Trophoblast cell (in vitro differentiated cells and primary cell): ENCODE measurements around the gene RNF6.

Source experiments
- DNase-seq, 2 donors: peaks; one replicate each; pipeline ENCODE4 v3.0.0-alpha.2; 2016
- H2AFZ ChIP-seq: 2 replicates; pipeline ENCODE4 v1.6.1; 2013; ENCODE audit warnings: low read length, moderate library complexity, mild to moderate bottlenecking; ENCODE audit not compliant: insufficient read depth, poor library complexity
- H2AK5ac ChIP-seq: 2 replicates; pipeline ENCODE4 v1.6.1; 2013; ENCODE audit warnings: mild to moderate bottlenecking, low read length
- H2BK120ac ChIP-seq: 2 replicates; pipeline ENCODE4 v1.6.1; 2013; ENCODE audit warnings: low read length, mild to moderate bottlenecking, moderate library complexity; ENCODE audit not compliant: insufficient read depth, poor library complexity
- H2BK12ac ChIP-seq: 2 replicates; pipeline ENCODE4 v1.6.1; 2013; ENCODE audit warnings: mild to moderate bottlenecking, low read length, moderate library complexity
- H2BK5ac ChIP-seq: 2 replicates; pipeline ENCODE4 v1.6.1; 2013; ENCODE audit warnings: low read length, low read depth, moderate library complexity, mild to moderate bottlenecking; ENCODE audit not compliant: poor library complexity
- H3K14ac ChIP-seq: 2 replicates; pipeline ENCODE4 v1.6.1; 2013; ENCODE audit warnings: mild to moderate bottlenecking, low read length
- H3K18ac ChIP-seq: 2 replicates; pipeline ENCODE4 v1.6.1; 2013; ENCODE audit warnings: mild to moderate bottlenecking, low read length
- H3K23ac ChIP-seq: 2 replicates; pipeline ENCODE4 v1.6.1; 2013; ENCODE audit warnings: low read length
- H3K27ac ChIP-seq: 2 replicates; pipeline ENCODE4 v1.5.1; 2013; ENCODE audit warnings: low read depth, mild to moderate bottlenecking, inconsistent platforms, low read length, moderate library complexity
- H3K27me3 ChIP-seq: 2 replicates; pipeline ENCODE4 v1.6.1; 2013; ENCODE audit warnings: inconsistent platforms, mild to moderate bottlenecking, low read length, moderate library complexity; ENCODE audit not compliant: insufficient read depth
- H3K36me3 ChIP-seq, 2 experiments: 1 replicate in 1 of 2; 2 replicates in 1 of 2; pipeline ENCODE4 v1.6.1; 2013; ENCODE audit warnings: low read length in 2 of 2, mild to moderate bottlenecking in 2 of 2, moderate library complexity in 1 of 2; ENCODE audit not compliant: insufficient read depth in 2 of 2, control insufficient read depth in 1 of 2
- H3K4ac ChIP-seq: 2 replicates; pipeline ENCODE4 v1.6.1; 2013; ENCODE audit warnings: low read depth, mild to moderate bottlenecking, low read length, moderate library complexity
- H3K4me1 ChIP-seq, 2 experiments: 1 replicate in 1 of 2; 2 replicates in 1 of 2; pipeline ENCODE4 v1.6.1; 2013; ENCODE audit warnings: low read length in 2 of 2, mild to moderate bottlenecking in 2 of 2, moderate library complexity in 1 of 2; ENCODE audit not compliant: insufficient read depth in 2 of 2, control insufficient read depth in 1 of 2
- H3K4me2 ChIP-seq: 2 replicates; pipeline ENCODE4 v1.6.1; 2013; ENCODE audit warnings: inconsistent platforms, mild to moderate bottlenecking, low read length, moderate library complexity
- H3K4me3 ChIP-seq: 2 replicates; pipeline ENCODE4 v1.5.1; 2013; ENCODE audit warnings: mild to moderate bottlenecking, low read depth, low read length, inconsistent platforms
- H3K79me1 ChIP-seq: one replicate; pipeline ENCODE4 v1.6.1; 2013; ENCODE audit warnings: low read length
- H3K79me2 ChIP-seq: 2 replicates; pipeline ENCODE4 v1.6.1; 2013; ENCODE audit warnings: low read length, mild to moderate bottlenecking; ENCODE audit not compliant: control insufficient read depth, insufficient read depth, poor library complexity
- H3K9ac ChIP-seq: 2 replicates; pipeline ENCODE4 v1.6.1; 2013; ENCODE audit warnings: mild to moderate bottlenecking, low read length
- H3K9me3 ChIP-seq: 2 replicates; pipeline ENCODE4 v1.6.1; 2013; ENCODE audit warnings: low read depth, mild to moderate bottlenecking, control low read depth, inconsistent platforms, low read length; ENCODE audit not compliant: insufficient read depth
- H4K12ac ChIP-seq: 2 replicates; pipeline ENCODE4 v1.6.1; 2013; ENCODE audit warnings: low read depth, mild to moderate bottlenecking, low read length, moderate library complexity
- H4K8ac ChIP-seq: 2 replicates; pipeline ENCODE4 v1.6.1; 2013; ENCODE audit warnings: low read depth, mild to moderate bottlenecking, low read length, moderate library complexity
- H4K91ac ChIP-seq: one replicate; pipeline ENCODE4 v1.6.1; 2013; ENCODE audit warnings: low read depth, mild to moderate bottlenecking, low read length, moderate library complexity
- WGBS: extraction: QIAGEN DNeasy Blood & Tissue Kit; methylation state at CpG from one replicate; pipeline ENCODE4 v1.1.7; 2013; ENCODE audit warnings: missing lambda C conversion rate; ENCODE audit not compliant: insufficient read length, insufficient coverage; ENCODE audit errors: extremely low coverage; 5-methylcytosine and 5-hydroxymethylcytosine counted together

Gene RNF6

DNA sequence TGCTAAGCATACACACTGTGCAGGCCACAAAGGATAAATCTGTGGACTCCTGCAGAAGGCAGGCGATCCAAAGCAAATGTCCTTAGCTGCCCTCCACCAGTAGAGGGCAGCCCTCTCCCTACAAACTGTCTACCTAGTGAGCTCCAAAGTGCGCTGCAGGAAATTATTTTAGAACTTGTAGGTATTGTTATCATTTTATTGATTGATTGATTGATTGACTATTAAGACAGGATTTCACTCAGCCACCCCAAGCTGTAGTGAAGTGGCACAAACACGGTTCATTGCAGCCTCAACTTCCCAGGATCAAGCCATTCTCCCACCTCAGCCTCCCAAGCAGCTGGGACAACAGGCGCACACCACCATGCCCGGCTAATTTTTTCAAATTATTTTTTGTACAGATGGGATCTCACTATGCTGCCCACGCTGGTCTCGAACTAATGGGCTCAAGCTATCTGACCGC is 37.3 kb downstream of the RNF6 start:
- no peak overlapping the region for H3K27ac ChIP-seq
- peaks cover 3% of the 10 kb centered on the region for H3K79me2 ChIP-seq
- H2BK5ac ChIP-seq, result no peak overlapping the region
- peaks cover 0 to 6% of the 10 kb centered on the region in 2 experiments for H3K4me1 ChIP-seq
- peaks cover 2% of the 10 kb centered on the region for H3K79me1 ChIP-seq
- H3K14ac ChIP-seq, result no peak overlapping the region
- no peaks in the 10 kb centered on the region for H3K36me3 ChIP-seq
- H4K91ac ChIP-seq, result no peak overlapping the region
- H4K8ac ChIP-seq, result no peak overlapping the region
- H4K12ac ChIP-seq, result no peak overlapping the region
- no peak overlapping the region for H3K23ac ChIP-seq
- H3K4me2 ChIP-seq, result no peak overlapping the region
- no peaks in the 10 kb centered on the region for H3K27me3 ChIP-seq
- no peak overlapping the region for H3K4me3 ChIP-seq
- no peak overlapping the region for H3K9ac ChIP-seq
- WGBS, result no CpG with 5 or more reads among the region's 8 CpGs
- no peak overlapping the region for H3K4ac ChIP-seq
- H2BK12ac ChIP-seq, result no peak overlapping the region
- H2AK5ac ChIP-seq, result no peak overlapping the region
- no peaks in the 10 kb centered on the region for H3K9me3 ChIP-seq
- no peak overlapping the region for H2AFZ ChIP-seq
- no peak overlapping the region for H3K18ac ChIP-seq
- H2BK120ac ChIP-seq, result no peak overlapping the region
- DNase-seq, result peak; percentile 50 to 92

DNA sequence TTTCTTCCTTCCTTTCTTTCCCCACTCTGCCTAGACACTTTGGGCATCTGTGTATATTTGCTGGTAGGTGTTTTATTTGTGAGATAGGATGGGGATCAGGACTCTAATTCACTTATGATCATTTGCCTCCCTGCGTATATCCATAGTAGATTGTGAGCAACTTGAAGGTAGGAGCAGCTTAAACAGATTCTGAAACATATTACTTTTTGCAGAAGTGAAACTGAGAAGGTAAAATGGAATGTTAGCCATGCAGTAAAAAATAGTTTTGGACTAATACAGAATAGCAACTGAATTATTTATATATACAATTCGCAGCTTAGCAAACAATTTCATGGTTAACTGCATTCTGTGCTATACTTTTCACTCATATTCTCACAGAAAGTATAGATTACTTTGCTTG is 38.7 kb downstream of the RNF6 start:
- Histone ChIP-seq H4K8ac (no peak overlapping the region), H4K91ac (no peak overlapping the region), H2BK120ac (no peak overlapping the region), H3K9ac (no peak overlapping the region), H2AFZ (no peak overlapping the region), H2BK12ac (no peak overlapping the region), H3K9me3 (no peaks in the 10 kb centered on the region), H3K23ac (no peak overlapping the region), H3K27me3 (no peaks in the 10 kb centered on the region), H3K18ac (no peak overlapping the region), H2BK5ac (no peak overlapping the region), H3K4me1 (peaks cover 0 to 11% of the 10 kb centered on the region in 2 experiments), H3K36me3 (no peaks in the 10 kb centered on the region), H2AK5ac (no peak overlapping the region), H3K4ac (no peak overlapping the region), H4K12ac (no peak overlapping the region), H3K14ac (no peak overlapping the region), H3K4me3 (no peak overlapping the region), H3K79me1 (peaks cover 2% of the 10 kb centered on the region), H3K79me2 (peaks cover 3% of the 10 kb centered on the region), H3K27ac (no peak overlapping the region), H3K4me2 (no peak overlapping the region)
- DNase-seq, result no peak
- WGBS, result no CpG with 5 or more reads among the region's 2 CpGs

GRCh38 chr13:26179344-26179743 is 42.8 kb downstream of the RNF6 start:
- WGBS, result no CpG with 5 or more reads among the region's 2 CpGs
- no peak overlapping the region for H3K4me2 ChIP-seq
- H4K8ac ChIP-seq, result no peak overlapping the region
- H3K23ac ChIP-seq, result no peak overlapping the region
- no peak overlapping the region for H2BK120ac ChIP-seq
- H4K12ac ChIP-seq, result no peak overlapping the region
- no peak overlapping the region for H3K4ac ChIP-seq
- H3K36me3 ChIP-seq, result no peaks in the 10 kb centered on the region
- no peaks in the 10 kb centered on the region for H3K9me3 ChIP-seq
- no peak overlapping the region for H2BK12ac ChIP-seq
- H2BK5ac ChIP-seq, result no peak overlapping the region
- peaks cover 0 to 4% of the 10 kb centered on the region in 2 experiments for H3K4me1 ChIP-seq
- H3K27me3 ChIP-seq, result no peaks in the 10 kb centered on the region
- no peak for DNase-seq
- no peak overlapping the region for H3K14ac ChIP-seq
- no peak overlapping the region for H4K91ac ChIP-seq
- no peaks in the 10 kb centered on the region for H3K79me1 ChIP-seq
- no peak overlapping the region for H3K9ac ChIP-seq
- H3K18ac ChIP-seq, result no peak overlapping the region
- no peak overlapping the region for H3K4me3 ChIP-seq
- H2AK5ac ChIP-seq, result no peak overlapping the region
- H3K27ac ChIP-seq, result no peak overlapping the region
- no peak overlapping the region for H2AFZ ChIP-seq
- H3K79me2 ChIP-seq, result no peaks in the 10 kb centered on the region

DNA sequence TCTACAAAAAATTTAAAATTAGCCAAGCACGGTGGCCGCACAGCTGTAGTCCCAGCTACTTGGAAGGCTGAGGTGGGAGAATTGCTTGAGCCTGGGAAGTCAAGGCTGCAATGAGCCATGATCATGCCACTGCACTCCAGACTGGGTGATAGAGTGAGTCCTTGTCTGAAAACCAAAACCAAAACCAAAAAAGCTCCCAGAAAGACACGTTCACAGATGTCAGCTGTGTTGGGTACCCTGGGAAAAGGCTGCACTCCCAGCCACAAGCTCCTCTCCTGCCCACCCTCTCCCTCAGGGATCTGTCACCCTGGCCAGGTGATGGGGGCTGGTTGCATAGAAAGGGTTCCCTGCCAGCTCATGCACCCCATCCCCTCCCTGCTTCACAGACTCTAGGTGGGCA is 53.3 kb downstream of the RNF6 start:
- H2BK5ac ChIP-seq, result no peak overlapping the region
- no peak overlapping the region for H2AFZ ChIP-seq
- no peak overlapping the region for H3K4me3 ChIP-seq
- H2BK120ac ChIP-seq, result no peak overlapping the region
- H3K4ac ChIP-seq, result no peak overlapping the region
- no peak overlapping the region for H3K14ac ChIP-seq
- no peak overlapping the region for H4K91ac ChIP-seq
- no peak overlapping the region for H2AK5ac ChIP-seq
- H3K23ac ChIP-seq, result no peak overlapping the region
- peaks cover 2% of the 10 kb centered on the region for H3K9me3 ChIP-seq
- H3K79me2 ChIP-seq, result no peaks in the 10 kb centered on the region
- H3K4me1 ChIP-seq, result peaks cover 3 to 7% of the 10 kb centered on the region in 2 experiments
- DNase-seq, result no peak
- no peak overlapping the region for H4K12ac ChIP-seq
- no peaks in the 10 kb centered on the region for H3K27me3 ChIP-seq
- H3K4me2 ChIP-seq, result no peak overlapping the region
- no peak overlapping the region for H4K8ac ChIP-seq
- no peak overlapping the region for H3K18ac ChIP-seq
- H3K27ac ChIP-seq, result no peak overlapping the region
- WGBS, result no CpG with 5 or more reads among the region's 3 CpGs
- H3K9ac ChIP-seq, result no peak overlapping the region
- H3K36me3 ChIP-seq, result no peaks in the 10 kb centered on the region
- no peaks in the 10 kb centered on the region for H3K79me1 ChIP-seq
- no peak overlapping the region for H2BK12ac ChIP-seq
